A204.1 (cell line): ENCODE measurements around the gene SLC25A52.
"Not testable (repeated sequence)": the region's sequence is repeated elsewhere in the genome, so short reads cannot be mapped to it uniquely, and the experiment has no call there.

Source experiments
- FAIRE-seq: peaks from 2 replicates; lab custom pipeline; 2012; peaks lifted over from hg19 to GRCh38; lab: Jason Lieb, UNC

SLC25A52 gene

GRCh38 chr18:31740180-31740579 is 20.5 kb downstream of the SLC25A52 start:
- FAIRE-seq, result no peak

- FAIRE-seq, result no peak
Observed at GRCh38 chr18:31739651-31740050, 21.0 kb downstream of the SLC25A52 start.

GRCh38 chr18:31738460-31739407 is 21.9 kb downstream of the SLC25A52 start:
- FAIRE-seq, result no peak

- FAIRE-seq, result no peak
Observed at GRCh38 chr18:31736630-31737029, 24.1 kb downstream of the SLC25A52 start.

GRCh38 chr18:31731628-31732027 is 29.1 kb downstream of the SLC25A52 start:
- no peak for FAIRE-seq

GRCh38 chr18:31729196-31729595 is 31.5 kb downstream of the SLC25A52 start:
- FAIRE-seq, result not testable (repeated sequence)

- no peak for FAIRE-seq
Observed at GRCh38 chr18:31723990-31724711, 36.5 kb downstream of the SLC25A52 start.

GRCh38 chr18:31723639-31723989 is 37.1 kb downstream of the SLC25A52 start:
- no peak for FAIRE-seq

GRCh38 chr18:31722369-31722957 is 38.2 kb downstream of the SLC25A52 start:
- peak; percentile 32 for FAIRE-seq

- no peak for FAIRE-seq
Observed at GRCh38 chr18:31721601-31722000, 39.1 kb downstream of the SLC25A52 start.

GRCh38 chr18:31720867-31721266 is 39.8 kb downstream of the SLC25A52 start:
- no peak for FAIRE-seq

- no peak for FAIRE-seq
Observed at GRCh38 chr18:31719363-31720006, 41.2 kb downstream of the SLC25A52 start.

GRCh38 chr18:31718386-31718785 is 42.3 kb downstream of the SLC25A52 start:
- no peak for FAIRE-seq

GRCh38 chr18:31716362-31716761 is 44.3 kb downstream of the SLC25A52 start:
- FAIRE-seq, result no peak

- no peak for FAIRE-seq
Observed at GRCh38 chr18:31711365-31712172, 49.1 kb downstream of the SLC25A52 start.

- no peak for FAIRE-seq
Observed at GRCh38 chr18:31710826-31711225, 49.9 kb downstream of the SLC25A52 start.
